Fibroblast of pulmonary artery (primary cell): Measurements from ENCODE around the gene TBC1D25.
A peak's percentile ranks its signal among the peaks of the same experiment; 100 is the strongest.
"Not testable (repeated sequence)": the region's sequence is repeated elsewhere in the genome, so short reads cannot be mapped to it uniquely, and the experiment has no call there.

Source experiments
- DNase-seq: peaks from one replicate; pipeline ENCODE4 v3.0.0-alpha.2; 2010; ENCODE audit warnings: low read depth
- H3K4me3 ChIP-seq: replicated peaks from 2 replicates; pipeline ENCODE4 v1.5.1; 2011; ENCODE audit warnings: low read depth, mild to moderate bottlenecking, control low read depth, low read length, moderate library complexity
- TF ChIP-seq, protein P1 (sequence below): IDR thresholded peaks from 2 replicates; pipeline ENCODE4 v1.5.1; 2011; ENCODE audit warnings: mild to moderate bottlenecking, control low read depth, low read length, inconsistent platforms; ENCODE audit errors: missing control alignments

TBC1D25 gene

GRCh38 chrX:48533165-48533564 is 6.3 kb upstream of the TBC1D25 start:
- no peak for DNase-seq
- H3K4me3 ChIP-seq: no peak overlapping the region
- TF ChIP-seq, protein P1, sequence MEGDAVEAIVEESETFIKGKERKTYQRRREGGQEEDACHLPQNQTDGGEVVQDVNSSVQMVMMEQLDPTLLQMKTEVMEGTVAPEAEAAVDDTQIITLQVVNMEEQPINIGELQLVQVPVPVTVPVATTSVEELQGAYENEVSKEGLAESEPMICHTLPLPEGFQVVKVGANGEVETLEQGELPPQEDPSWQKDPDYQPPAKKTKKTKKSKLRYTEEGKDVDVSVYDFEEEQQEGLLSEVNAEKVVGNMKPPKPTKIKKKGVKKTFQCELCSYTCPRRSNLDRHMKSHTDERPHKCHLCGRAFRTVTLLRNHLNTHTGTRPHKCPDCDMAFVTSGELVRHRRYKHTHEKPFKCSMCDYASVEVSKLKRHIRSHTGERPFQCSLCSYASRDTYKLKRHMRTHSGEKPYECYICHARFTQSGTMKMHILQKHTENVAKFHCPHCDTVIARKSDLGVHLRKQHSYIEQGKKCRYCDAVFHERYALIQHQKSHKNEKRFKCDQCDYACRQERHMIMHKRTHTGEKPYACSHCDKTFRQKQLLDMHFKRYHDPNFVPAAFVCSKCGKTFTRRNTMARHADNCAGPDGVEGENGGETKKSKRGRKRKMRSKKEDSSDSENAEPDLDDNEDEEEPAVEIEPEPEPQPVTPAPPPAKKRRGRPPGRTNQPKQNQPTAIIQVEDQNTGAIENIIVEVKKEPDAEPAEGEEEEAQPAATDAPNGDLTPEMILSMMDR: no peak

- peak overlapping the region; percentile 76 for H3K4me3 ChIP-seq
Measured at GRCh38 chrX:48538641-48539344, 721 bp upstream of the TBC1D25 start.

DNA sequence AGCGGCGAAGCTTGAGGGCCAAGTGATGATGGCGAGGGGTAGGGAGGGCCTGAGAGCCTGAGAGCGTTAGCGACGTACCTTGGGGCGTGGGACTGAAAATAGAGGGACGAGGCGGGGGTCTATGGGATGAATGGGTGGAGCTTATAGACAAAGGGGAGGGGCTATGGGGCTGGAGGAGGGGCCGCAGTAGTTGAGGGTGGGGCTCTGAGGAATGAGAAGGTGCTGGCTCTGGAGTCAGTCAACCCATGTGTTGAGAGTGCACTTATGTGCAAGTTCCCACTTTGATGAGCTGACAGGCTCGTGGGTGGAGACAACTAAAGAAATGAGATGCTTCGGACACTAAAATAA is 488 bp downstream of the TBC1D25 start:
- peak overlapping the region; percentile 76 for H3K4me3 ChIP-seq
- peak; percentile 51 for DNase-seq
- TF ChIP-seq, protein P1: no peak

More at GRCh38 chrX:48538641-48539344, 721 bp upstream of the TBC1D25 start:
- no peak for DNase-seq
- TF ChIP-seq, protein P1: no peak

DNA sequence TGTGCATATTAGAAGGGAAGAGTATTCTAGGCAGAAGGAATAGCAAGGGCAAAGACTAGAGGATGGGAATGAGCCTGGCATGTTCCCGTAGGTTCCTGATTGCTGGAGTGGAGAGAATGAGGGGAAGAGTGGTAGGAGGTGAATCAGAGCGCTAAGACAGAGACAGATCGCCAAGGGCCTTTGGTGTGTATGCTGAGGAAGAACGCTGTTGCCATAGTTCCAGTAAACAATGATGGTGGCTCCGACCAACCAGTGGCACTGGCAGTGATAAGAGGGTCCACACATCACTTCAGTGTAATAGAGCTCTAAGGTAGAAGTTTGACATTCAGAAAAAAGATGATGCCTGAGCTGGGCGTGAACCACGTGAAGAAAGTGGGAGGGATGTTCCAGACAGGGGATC is 966 bp downstream of the TBC1D25 start:
- no peak for DNase-seq
- peak overlapping the region; percentile 76 for H3K4me3 ChIP-seq
- TF ChIP-seq, protein P1: no peak

DNA sequence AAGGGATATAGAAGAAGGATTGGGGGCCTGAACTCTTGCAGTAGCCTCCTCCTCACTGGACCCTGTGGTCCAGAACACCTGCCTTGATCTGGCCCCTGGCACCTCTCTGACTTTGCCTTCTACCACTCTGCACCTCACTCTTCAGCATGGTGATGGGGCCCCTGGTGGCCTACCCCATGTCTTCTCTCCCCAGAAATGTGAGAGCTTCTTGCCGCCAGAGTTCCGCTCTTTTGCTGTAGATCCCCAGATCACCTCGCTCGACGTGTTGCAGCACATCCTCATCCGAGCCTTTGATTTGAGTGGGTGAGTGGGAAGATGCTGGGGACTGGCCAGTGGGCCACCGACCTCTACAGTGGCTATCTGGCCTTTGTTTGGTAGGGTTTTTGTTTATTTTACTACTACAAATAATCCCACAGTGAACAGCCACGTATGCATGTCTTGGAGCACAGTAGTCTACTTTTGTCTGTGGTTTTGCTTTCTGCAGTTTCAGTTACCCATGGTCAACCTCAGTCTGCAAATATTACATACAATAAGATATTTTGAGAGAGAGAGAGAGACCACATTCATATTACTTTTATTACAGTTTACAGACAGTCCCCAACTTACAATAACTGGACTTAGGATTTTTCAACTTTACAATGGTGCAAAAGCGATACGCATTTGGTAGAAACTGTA is 1.8 kb downstream of the TBC1D25 start:
- DNase-seq: no peak
- no peak overlapping the region for H3K4me3 ChIP-seq
- TF ChIP-seq, protein P1: no peak

- H3K4me3 ChIP-seq: no peak overlapping the region
- TF ChIP-seq, protein P1: no peak
- no peak for DNase-seq
Measured at GRCh38 chrX:48548871-48549270, 9.4 kb downstream of the TBC1D25 start.

GRCh38 chrX:48555731-48556325 is 16.3 kb downstream of the TBC1D25 start:
- DNase-seq, H3K4me3 ChIP-seq: not testable (repeated sequence)
